SK-N-MC (cell line): ENCODE data around the gene CRLF3.
"Not testable (repeated sequence)": the region's sequence is repeated elsewhere in the genome, so short reads cannot be mapped to it uniquely, and the experiment has no call there.

Experiments used
- EZH2 ChIP-seq: fragments of 200-600 bp; sonication (generic); IDR thresholded peaks from one replicate; pipeline ENCODE4 v1.6.1; 2017; ENCODE audit warnings: antibody characterized with exemption
- POLR2AphosphoS5 ChIP-seq: IDR thresholded peaks from 2 replicates; pipeline ENCODE4 v1.6.1; 2012; ENCODE audit warnings: mild to moderate bottlenecking, low read depth, low read length, borderline replicate concordance

GRCh38 chr17:30742669-30743068, 81.8 kb downstream of the CRLF3 start:
- not testable (repeated sequence) for TF ChIP-seq POLR2AphosphoS5, EZH2
